PC-3 (cell line): ENCODE measurements around the gene CFAP45.

Experiments
- EZH2 ChIP-seq: fragments of 300-600 bp; sonication (generic); IDR thresholded peaks from one replicate; pipeline ENCODE4 v1.6.1; 2017; ENCODE audit warnings: antibody characterized with exemption, mild to moderate bottlenecking, low read length; ENCODE audit not compliant: unreplicated experiment
- EZH2phosphoT487 ChIP-seq: fragments of 300-600 bp; sonication (generic); IDR thresholded peaks from 2 replicates; pipeline ENCODE4 v1.6.1; 2018; ENCODE audit warnings: mild to moderate bottlenecking, antibody characterized with exemption, low read length, borderline replicate concordance
- TF ChIP-seq, protein P1 (sequence below): fragments of 300-600 bp; sonication (generic); conservative IDR thresholded peaks from 2 replicates; pipeline ENCODE4 v1.5.1; 2017; ENCODE audit warnings: antibody characterized with exemption, low read depth, mild to moderate bottlenecking, low read length

DNA sequence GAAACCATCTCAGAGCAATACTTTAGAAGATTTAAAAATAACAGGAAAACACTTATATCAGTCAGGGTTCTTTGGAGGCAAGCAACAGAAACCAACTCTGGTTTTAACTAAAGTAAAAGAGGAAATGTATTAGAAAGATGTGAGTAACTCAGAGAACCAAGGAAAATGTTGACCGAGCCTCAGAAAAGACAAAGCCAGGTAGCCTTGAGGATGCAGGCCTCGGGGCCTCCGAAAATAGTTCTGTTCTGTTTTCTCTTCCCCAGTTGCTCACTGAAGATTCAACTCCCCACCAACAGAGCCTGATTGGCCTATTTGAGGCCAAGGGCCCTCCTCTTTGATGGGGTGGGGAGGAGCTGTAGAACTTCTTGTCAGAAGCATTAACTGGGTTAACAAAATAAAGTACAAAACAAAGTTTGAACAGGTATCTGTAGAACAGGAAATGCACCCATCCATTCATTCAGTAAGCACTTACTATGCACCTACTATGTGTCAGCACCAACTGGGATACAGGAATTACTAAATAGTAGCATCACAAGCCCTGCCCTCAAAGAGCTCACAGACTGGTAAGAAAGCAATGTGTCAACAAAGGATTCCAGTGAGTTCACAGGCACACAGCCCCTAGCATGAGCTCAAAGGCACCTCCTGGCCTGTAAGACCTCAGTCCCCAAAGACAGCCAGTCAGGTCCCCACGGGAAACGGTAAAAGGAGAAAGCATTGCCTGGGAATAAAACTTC lies 60.7 kb downstream of the CFAP45 start:
- TF ChIP-seq, protein P1, sequence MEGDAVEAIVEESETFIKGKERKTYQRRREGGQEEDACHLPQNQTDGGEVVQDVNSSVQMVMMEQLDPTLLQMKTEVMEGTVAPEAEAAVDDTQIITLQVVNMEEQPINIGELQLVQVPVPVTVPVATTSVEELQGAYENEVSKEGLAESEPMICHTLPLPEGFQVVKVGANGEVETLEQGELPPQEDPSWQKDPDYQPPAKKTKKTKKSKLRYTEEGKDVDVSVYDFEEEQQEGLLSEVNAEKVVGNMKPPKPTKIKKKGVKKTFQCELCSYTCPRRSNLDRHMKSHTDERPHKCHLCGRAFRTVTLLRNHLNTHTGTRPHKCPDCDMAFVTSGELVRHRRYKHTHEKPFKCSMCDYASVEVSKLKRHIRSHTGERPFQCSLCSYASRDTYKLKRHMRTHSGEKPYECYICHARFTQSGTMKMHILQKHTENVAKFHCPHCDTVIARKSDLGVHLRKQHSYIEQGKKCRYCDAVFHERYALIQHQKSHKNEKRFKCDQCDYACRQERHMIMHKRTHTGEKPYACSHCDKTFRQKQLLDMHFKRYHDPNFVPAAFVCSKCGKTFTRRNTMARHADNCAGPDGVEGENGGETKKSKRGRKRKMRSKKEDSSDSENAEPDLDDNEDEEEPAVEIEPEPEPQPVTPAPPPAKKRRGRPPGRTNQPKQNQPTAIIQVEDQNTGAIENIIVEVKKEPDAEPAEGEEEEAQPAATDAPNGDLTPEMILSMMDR = no peak
- TF ChIP-seq EZH2 (no peak), EZH2phosphoT487 (no peak)
